ENCODE data around the gene OR52D1. TPM values are rescaled to one million over a fixed set of nuclear protein-coding genes. Genes with fewer than 3 reads are reported as not detected.

The OR52D1 gene
- not detected for total RNA-seq

DNA sequence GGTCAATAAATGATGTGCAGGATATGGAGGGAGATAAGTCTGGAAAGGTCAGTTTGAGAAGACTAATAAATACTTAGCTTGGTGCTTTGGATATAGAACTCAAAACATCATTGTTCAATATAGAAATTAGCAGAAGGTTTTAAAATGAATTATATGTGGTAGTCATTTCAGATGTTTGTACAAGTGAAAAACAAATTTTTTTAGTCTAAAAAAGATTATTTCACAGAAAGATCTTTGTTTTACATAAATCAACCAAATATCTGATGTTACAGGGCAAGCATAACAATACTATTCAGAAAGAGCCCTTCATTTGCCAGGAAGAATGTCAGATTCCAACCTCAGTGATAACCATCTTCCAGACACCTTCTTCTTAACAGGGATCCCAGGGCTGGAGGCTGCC lies at the start of gene OR52D1:
Gene OR52D1, plus strand, starts transcription at position 301 of the 400 bp plus-strand sequence. Its CDS starts 22 bp downstream, at position 323.
- Mint-ChIP-seq H3K27me3 (peaks cover 5% of the 10 kb centered on the region), H3K9me3 (no peaks in the 10 kb centered on the region), H3K4me3 (no peak within 1 kb of the TSS), H3K36me3 (no peaks in the 10 kb centered on the region), H3K27ac (no peak within 1 kb of the TSS), H3K4me1 (peaks cover 2% of the 10 kb centered on the region)
- no peak for DNase-seq

DNA sequence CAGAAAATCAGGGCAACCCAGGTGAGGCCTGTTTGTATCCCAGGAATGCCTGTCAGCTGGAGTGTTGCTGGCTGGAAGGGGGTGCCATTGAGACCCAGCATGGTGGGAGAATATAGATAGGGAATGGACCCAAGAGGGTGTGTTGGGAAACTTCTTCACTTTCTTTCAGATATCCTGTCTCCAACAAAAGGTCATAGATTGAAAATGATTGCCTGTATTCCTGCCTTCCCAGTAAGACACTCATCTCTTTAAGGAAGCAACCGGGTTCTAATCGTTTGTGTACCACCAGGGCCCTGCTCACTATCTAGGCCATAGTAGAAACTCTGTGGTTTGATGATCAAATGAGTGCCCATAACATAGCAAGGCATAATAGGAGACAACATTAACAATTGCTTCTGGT lies 47.1 kb upstream of the OR52D1 start, which contains the start of gene OR51I1:
Gene OR51I1, minus strand, starts transcription at position 101 of the 400 bp plus-strand sequence. Its CDS starts 0 bp downstream, at position 101.
- Mint-ChIP-seq H3K27me3 (no peaks in the 10 kb centered on the region), H3K9me3 (no peaks in the 10 kb centered on the region), H3K4me3 (no peak within 1 kb of the TSS), H3K27ac (no peak within 1 kb of the TSS), H3K4me1 (no peaks in the 10 kb centered on the region), H3K36me3 (no peaks in the 10 kb centered on the region)
- no peak for DNase-seq

DNA sequence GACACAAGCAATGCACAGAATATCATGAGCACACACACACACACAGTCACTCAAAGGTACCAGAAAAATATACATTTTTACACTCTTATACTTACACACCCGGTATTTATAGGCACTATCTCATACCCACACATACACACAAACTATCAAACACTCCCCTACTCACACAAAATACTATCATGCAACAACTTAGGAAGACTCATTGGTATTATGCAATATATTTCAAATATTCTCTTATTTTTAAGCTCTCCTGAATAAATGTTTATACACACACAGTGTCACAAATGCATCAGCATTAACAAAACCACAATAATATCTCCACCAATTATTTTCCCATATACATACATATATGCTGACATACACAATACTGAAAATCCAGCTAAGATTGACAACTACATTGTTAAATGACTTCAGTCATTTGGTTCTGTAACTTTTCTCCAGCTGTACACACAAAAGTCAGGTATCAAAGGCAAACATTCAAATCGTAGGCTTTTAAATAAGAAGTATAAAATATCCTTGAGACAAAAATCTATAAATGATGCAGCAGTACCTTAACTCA lies 44.6 kb upstream of the OR52D1 start:
- Mint-ChIP-seq H3K27me3 (peaks cover 5% of the 10 kb centered on the region), H3K9me3 (no peaks in the 10 kb centered on the region), H3K4me3 (no peak overlapping the region), H3K36me3 (no peaks in the 10 kb centered on the region), H3K27ac (no peak overlapping the region), H3K4me1 (no peaks in the 10 kb centered on the region)
- no peak for DNase-seq

DNA sequence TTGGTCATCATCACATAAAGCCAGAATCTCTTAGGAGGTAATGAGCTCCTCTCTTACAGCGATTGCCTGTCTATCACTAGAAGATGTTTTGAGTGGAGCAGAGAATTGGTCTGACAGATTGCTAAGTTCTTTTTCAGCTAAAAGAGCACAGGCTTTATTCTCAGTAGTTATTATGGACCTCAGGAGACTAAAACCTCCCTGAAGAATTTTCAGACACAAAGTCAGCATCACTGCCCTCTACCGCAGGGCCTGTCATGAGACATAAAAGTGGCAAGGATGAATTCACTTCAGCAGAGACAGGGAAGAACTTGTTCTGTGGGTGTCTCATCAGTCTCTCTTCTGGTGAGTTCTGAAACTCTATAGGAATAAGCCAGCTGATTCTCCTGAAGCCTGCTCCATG lies 39.5 kb upstream of the OR52D1 start, which contains the start of gene OR51I2:
Gene OR51I2, plus strand, starts transcription at position 301 of the 400 bp plus-strand sequence. CDS start 4,166 bp downstream, outside the sequence.
- no peaks in the 10 kb centered on the region for H3K4me1 Mint-ChIP-seq
- H3K36me3 Mint-ChIP-seq, result no peaks in the 10 kb centered on the region
- H3K4me3 Mint-ChIP-seq, result no peak within 1 kb of the TSS
- H3K27me3 Mint-ChIP-seq, result peaks cover 5% of the 10 kb centered on the region
- no peak for DNase-seq
- no peaks in the 10 kb centered on the region for H3K9me3 Mint-ChIP-seq
- no peak within 1 kb of the TSS for H3K27ac Mint-ChIP-seq

DNA sequence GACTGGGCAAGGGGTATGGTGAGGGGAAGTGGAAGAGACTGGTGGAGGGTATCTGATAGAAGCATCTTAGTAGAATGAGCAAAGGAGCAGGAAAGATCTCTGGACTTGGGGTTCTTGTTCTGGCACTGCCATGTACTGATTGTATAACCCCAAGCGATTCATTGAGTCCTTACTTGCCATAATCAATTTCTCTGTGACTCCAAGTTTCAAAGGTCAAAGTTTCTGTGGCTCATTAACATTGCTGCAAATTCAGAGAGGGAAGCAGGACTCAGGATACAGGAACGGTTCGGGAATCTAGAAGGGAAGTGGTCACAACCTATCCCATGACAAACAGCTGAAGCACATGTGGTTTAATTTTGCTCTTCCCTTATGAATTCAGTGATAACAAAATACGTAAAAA lies 39.1 kb upstream of the OR52D1 start:
- H3K4me1 Mint-ChIP-seq, result no peaks in the 10 kb centered on the region
- DNase-seq, result no peak
- H3K27ac Mint-ChIP-seq, result no peak overlapping the region
- H3K27me3 Mint-ChIP-seq, result peaks cover 5% of the 10 kb centered on the region
- H3K36me3 Mint-ChIP-seq, result no peaks in the 10 kb centered on the region
- H3K4me3 Mint-ChIP-seq, result no peak overlapping the region
- no peaks in the 10 kb centered on the region for H3K9me3 Mint-ChIP-seq

DNA sequence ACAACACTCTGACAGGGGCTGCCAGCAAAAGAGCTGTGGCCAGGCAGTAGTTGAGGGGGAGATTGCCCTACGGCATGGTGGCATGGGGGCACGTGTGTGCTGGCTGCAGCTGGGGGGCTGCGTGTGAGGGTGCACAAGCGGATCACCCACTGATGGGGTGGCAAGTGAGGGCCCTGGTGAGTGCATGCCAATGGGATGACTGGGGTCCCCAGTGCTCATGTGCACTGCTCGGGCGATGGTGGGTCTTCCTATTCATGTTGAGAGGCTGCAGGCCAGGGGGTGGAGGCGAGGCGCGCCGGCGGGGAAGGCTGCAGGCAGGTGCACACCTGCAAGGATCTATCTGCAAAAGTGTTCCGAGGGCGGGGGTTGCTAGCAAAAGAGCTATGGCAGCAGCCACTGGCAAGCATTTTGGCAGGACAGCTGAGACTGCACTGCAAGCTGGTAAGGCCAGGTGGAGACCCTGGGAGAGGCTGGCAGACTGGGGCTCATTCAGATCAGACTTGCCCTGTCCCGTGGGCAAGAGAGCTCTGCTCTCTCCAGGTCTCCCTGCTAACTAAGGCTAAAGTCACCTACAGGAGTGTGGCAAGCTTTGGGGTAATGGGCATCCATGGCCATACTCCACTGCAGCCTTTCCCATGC lies 27.4 kb upstream of the OR52D1 start:
- H3K27me3 Mint-ChIP-seq, result peaks cover 5% of the 10 kb centered on the region
- peaks cover 3% of the 10 kb centered on the region for H3K4me1 Mint-ChIP-seq
- no peak for DNase-seq
- H3K36me3 Mint-ChIP-seq, result no peaks in the 10 kb centered on the region
- peaks cover 9% of the 10 kb centered on the region for H3K9me3 Mint-ChIP-seq
- no peak overlapping the region for H3K4me3 Mint-ChIP-seq
- H3K27ac Mint-ChIP-seq, result no peak overlapping the region

DNA sequence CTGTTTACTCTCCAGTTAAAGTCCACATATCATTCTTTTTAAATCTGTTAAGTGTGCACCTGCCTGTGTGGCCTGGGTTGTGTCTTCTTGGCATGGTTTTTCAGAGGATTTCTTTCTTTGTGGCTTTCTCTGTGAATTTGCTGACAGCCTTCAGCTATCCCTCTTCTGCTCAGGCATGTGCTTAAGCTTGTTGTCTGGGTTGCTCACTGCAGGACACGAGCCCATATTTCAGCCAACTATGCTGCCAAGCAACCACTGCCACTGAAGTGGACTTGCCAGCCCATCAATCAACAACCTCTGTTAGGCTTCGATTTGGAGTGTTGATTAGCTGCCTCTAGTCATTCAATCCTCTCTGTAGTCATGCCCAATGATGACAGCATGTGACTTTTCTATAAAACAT lies 21.0 kb upstream of the OR52D1 start:
- Mint-ChIP-seq H3K36me3 (no peaks in the 10 kb centered on the region), H3K27ac (no peak overlapping the region), H3K9me3 (no peaks in the 10 kb centered on the region), H3K27me3 (no peaks in the 10 kb centered on the region), H3K4me1 (no peaks in the 10 kb centered on the region), H3K4me3 (no peak overlapping the region)
- DNase-seq, result no peak

DNA sequence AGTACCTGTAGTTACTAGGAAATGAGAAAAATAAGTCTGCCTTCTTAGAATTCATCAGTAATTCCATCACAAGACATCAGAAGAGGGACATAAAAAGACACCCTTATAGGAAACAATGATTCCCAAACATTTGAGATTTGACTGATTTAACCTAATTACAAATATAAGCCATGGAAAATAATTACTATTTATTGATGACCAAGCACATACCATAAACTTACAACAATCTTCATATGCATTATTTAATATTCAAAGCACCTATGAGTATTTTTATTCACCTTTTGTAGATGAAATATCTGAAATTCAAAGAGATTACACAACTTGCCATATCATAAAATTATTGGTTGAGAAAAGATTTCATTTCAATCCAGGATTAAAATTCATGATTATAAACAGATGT lies 14.6 kb upstream of the OR52D1 start:
- Mint-ChIP-seq H3K9me3 (no peaks in the 10 kb centered on the region), H3K36me3 (no peaks in the 10 kb centered on the region), H3K27me3 (peaks cover 6% of the 10 kb centered on the region), H3K4me1 (peaks cover 2% of the 10 kb centered on the region), H3K27ac (no peak overlapping the region), H3K4me3 (no peak overlapping the region)
- no peak for DNase-seq

DNA sequence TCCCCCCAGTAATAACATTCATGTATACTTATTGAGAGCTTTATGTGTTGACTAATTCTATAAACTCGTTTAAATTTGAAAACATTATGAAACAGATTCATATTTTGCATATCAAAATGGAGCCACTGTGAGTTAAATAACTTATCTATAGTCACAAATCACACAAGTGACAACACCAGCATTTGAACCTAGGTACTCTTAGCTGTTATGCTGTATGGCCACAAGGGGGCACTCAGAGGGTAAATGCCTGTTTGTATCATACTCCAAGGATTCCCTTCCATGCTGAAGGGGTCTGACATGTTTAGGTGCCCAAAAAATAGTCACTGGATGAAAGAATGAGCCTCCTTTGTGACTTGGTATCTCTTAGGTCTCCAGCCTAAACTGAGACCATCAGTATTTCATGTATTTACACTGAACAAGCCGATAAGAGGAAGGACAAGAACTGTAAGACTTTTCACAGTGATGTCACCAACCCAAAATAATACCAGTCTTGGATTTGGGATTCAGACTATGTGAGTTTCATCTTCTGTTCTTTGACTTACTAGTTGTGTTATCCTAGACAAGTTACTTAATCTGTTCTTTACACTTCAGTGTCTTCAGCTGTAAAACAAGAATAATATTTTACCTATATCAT lies 12.2 kb upstream of the OR52D1 start:
- peak; percentile 14 for DNase-seq
- Mint-ChIP-seq H3K4me1 (peaks cover 2% of the 10 kb centered on the region), H3K9me3 (peaks cover 1% of the 10 kb centered on the region), H3K36me3 (no peaks in the 10 kb centered on the region), H3K27ac (no peak overlapping the region), H3K4me3 (no peak overlapping the region), H3K27me3 (peaks cover 6% of the 10 kb centered on the region)

DNA sequence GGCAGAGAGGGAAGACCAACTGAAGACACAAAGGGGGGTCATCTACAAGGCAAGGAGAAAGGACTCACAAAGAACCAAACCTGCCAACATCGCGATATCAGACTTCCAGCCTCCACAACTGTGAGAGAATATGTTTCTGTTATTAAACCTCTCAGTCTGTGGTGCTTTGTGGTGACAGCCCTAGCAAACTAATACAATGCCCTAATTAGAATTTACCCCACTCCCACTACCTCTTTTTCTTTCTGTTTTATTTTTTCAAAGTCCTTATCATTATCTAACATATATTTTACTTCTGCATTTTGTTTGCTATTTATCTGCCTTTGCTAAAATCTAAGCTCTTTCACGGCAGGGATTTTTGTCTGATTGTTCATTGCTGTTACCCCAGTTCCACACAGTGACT lies 2.5 kb upstream of the OR52D1 start:
- no peak overlapping the region for H3K27ac Mint-ChIP-seq
- peaks cover under 1% of the 10 kb centered on the region for H3K27me3 Mint-ChIP-seq
- H3K4me3 Mint-ChIP-seq, result no peak overlapping the region
- no peaks in the 10 kb centered on the region for H3K36me3 Mint-ChIP-seq
- DNase-seq, result no peak
- H3K4me1 Mint-ChIP-seq, result peaks cover 2% of the 10 kb centered on the region
- H3K9me3 Mint-ChIP-seq, result no peaks in the 10 kb centered on the region

DNA sequence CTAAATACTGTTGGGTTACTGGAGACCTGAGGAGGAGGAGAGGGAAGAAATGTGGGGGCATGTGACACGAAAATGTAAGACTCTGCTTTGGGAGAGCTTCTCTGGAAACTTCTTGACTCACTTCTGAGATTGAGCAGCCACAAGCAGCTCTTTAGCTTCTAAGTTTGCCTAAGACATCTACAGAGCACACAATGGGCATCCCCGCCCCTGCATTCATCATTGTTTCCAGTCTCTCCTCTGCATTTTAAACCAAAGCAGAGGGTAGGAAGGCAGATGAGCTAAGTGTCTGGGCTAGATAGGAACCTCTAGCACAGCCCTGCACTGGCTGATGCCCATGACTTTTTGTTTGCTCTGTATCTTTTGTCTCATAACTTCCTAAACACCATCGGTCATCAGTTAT lies 2.1 kb upstream of the OR52D1 start:
- no peak overlapping the region for H3K4me3 Mint-ChIP-seq
- peaks cover 2% of the 10 kb centered on the region for H3K4me1 Mint-ChIP-seq
- peaks cover 5% of the 10 kb centered on the region for H3K27me3 Mint-ChIP-seq
- no peak overlapping the region for H3K27ac Mint-ChIP-seq
- H3K36me3 Mint-ChIP-seq, result no peaks in the 10 kb centered on the region
- DNase-seq, result peak; percentile 13
- no peaks in the 10 kb centered on the region for H3K9me3 Mint-ChIP-seq

DNA sequence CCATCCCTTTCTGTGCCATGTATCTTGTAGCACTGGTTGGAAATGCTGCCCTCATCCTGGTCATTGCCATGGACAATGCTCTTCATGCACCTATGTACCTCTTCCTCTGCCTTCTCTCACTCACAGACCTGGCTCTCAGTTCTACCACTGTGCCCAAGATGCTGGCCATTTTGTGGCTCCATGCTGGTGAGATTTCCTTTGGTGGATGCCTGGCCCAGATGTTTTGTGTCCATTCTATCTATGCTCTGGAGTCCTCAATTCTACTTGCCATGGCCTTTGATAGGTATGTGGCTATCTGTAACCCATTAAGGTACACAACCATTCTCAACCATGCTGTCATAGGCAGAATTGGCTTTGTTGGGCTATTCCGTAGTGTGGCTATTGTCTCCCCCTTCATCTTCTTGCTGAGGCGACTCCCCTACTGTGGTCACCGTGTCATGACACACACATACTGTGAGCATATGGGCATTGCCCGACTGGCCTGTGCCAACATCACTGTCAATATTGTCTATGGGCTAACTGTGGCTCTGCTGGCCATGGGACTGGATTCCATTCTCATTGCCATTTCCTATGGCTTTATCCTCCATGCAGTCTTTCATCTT lies 414 bp downstream of the OR52D1 start:
- no peaks in the 10 kb centered on the region for H3K9me3 Mint-ChIP-seq
- no peak overlapping the region for H3K4me3 Mint-ChIP-seq
- H3K27ac Mint-ChIP-seq, result no peak overlapping the region
- no peaks in the 10 kb centered on the region for H3K36me3 Mint-ChIP-seq
- DNase-seq, result no peak
- peaks cover 2% of the 10 kb centered on the region for H3K4me1 Mint-ChIP-seq
- peaks cover 5% of the 10 kb centered on the region for H3K27me3 Mint-ChIP-seq

DNA sequence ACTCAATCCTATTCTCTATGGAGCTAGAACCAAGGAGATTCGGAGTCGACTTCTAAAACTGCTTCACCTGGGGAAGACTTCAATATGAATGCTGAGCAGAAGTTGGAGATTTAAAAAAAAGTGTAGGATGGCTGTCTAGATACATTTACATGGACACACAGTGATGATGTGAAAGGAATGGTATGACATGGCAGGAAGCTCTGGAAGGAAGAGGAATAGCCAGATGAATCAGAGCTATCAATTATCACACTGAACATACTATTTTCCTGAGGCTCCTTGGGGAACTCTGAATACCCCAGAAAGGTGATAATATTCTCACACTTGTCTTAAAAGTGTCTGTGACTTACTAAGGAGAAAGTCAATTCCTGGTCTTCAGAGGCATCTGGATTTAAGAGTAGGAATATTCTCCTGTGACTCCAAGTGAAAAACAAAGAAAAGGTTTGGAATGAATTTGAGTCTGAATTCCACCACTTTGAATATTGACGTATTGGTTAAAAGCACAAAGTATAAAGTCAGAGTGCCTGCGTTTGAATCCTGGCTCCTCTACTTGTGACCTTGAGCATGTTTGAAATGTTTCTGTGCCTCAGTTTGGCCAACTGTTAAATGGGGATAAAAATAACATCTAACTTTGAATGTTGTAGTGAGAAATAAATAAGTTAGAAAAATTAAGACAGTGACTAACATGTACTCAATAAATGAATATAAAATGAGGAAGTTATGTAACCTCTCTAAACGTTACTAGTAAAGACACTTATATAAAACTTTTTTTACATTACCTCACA lies 1.3 kb downstream of the OR52D1 start:
- peaks cover 5% of the 10 kb centered on the region for H3K27me3 Mint-ChIP-seq
- no peak overlapping the region for H3K27ac Mint-ChIP-seq
- no peak for DNase-seq
- H3K4me3 Mint-ChIP-seq, result no peak overlapping the region
- H3K36me3 Mint-ChIP-seq, result no peaks in the 10 kb centered on the region
- no peaks in the 10 kb centered on the region for H3K9me3 Mint-ChIP-seq
- H3K4me1 Mint-ChIP-seq, result peaks cover 2% of the 10 kb centered on the region

DNA sequence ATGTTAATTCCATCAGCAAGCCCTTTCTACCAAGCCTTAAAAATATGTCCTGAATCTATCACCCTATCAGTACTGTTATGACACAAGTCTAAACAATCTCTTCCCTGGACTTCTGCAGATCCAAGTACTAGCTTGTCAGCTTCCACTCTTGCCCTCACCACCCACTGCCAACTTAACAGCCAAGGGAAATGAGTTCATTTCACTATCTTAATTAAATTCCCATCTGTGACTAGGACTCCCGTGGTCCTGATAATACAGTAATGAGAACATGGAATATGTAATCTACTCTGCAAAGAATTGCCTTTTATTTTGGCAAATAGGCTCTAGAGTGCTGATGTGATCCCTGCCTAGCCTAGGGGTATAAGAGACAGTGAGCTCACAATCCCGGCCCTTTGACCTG lies 11.2 kb downstream of the OR52D1 start:
- DNase-seq, result no peak
- H3K9me3 Mint-ChIP-seq, result no peaks in the 10 kb centered on the region
- no peak overlapping the region for H3K27ac Mint-ChIP-seq
- H3K36me3 Mint-ChIP-seq, result no peaks in the 10 kb centered on the region
- H3K4me3 Mint-ChIP-seq, result no peak overlapping the region
- H3K27me3 Mint-ChIP-seq, result no peaks in the 10 kb centered on the region
- H3K4me1 Mint-ChIP-seq, result no peaks in the 10 kb centered on the region

DNA sequence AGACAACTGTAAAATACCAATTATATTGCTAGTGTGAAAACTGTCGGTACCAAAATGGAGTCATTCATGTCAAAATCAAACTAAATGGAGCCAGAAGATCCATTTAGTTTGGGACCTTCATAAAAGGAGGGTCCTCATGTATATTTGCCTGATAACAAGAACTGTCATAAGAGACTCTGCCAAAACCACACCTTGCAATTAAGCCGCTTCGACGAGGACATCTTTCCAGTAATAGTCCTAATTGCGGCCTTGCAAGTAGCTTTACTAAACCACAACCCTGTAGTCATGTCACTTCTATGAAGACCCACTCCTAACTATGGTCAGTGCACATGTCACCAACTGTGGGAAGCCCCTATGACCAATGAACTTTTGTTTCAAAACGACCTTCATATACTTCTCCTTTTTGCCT lies 11.9 kb downstream of the OR52D1 start:
- no peaks in the 10 kb centered on the region for H3K36me3 Mint-ChIP-seq
- no peaks in the 10 kb centered on the region for H3K27me3 Mint-ChIP-seq
- no peak for DNase-seq
- no peaks in the 10 kb centered on the region for H3K9me3 Mint-ChIP-seq
- no peaks in the 10 kb centered on the region for H3K4me1 Mint-ChIP-seq
- no peak overlapping the region for H3K4me3 Mint-ChIP-seq
- H3K27ac Mint-ChIP-seq, result no peak overlapping the region
